Caco-2 (cell line): ENCODE results near the gene SLC38A2. TPM values are rescaled to one million over a fixed set of nuclear protein-coding genes. Genes with fewer than 3 reads are reported as not detected.

Source experiments
- BruUV-seq: library from RNA; stranded (reverse); fragments of 400-500 nt; replicated peaks from 2 replicates; lab custom pipeline; 2021; lab: Mats Ljungman, UMichigan
- CTCF ChIA-PET: fragments of 300-600 bp; sonication (Branson Sonifier 250); formaldehyde crosslinking; loops from one replicate; lab custom pipeline; 2022; ENCODE audit warnings: antibody characterized with exemption; lab: Charles Lee
- POLR2A ChIA-PET: fragments of 300-600 bp; sonication (Branson Sonifier 250); formaldehyde crosslinking; loops from one replicate; lab custom pipeline; 2022; ENCODE audit warnings: antibody characterized with exemption; lab: Charles Lee
- DNase-seq, 2 experiments: peaks; one replicate each; pipeline versions ENCODE4 v3.0.0 to v3.0.0-alpha.2; 2020 to 2022
- H3K27me3 ChIP-seq: replicated peaks from 2 replicates; pipeline ENCODE4 v1.6.0; 2011; ENCODE audit warnings: low read length; ENCODE audit not compliant: control insufficient read depth, insufficient read depth
- H3K36me3 ChIP-seq: 2 replicates; pipeline ENCODE4 v1.5.1; 2011; ENCODE audit warnings: low read length; ENCODE audit not compliant: control insufficient read depth, insufficient read depth
- H3K4me1 ChIP-seq: fragments of 250-450 bp; sonication (Bioruptor Pico); 2 replicates; pipeline ENCODE4 v1.5.1; 2020; ENCODE audit warnings: mild to moderate bottlenecking
- H3K4me3 ChIP-seq: 2 replicates; pipeline ENCODE4 v1.5.1; 2011; ENCODE audit warnings: low read depth, mild to moderate bottlenecking, control low read depth, low read length
- H3K9me3 ChIP-seq: fragments of 250-450 bp; sonication (Bioruptor Pico); 2 replicates; pipeline ENCODE4 v1.5.1; 2020; ENCODE audit warnings: mild to moderate bottlenecking, moderate library complexity
- H3K27ac Mint-ChIP-seq: one replicate; pipeline ENCODE4 v1.8.0; 2022; ENCODE audit warnings: mixed read lengths; ENCODE audit not compliant: unreplicated experiment
- H3K27me3 Mint-ChIP-seq: one replicate; pipeline ENCODE4 v1.8.0; 2022; ENCODE audit warnings: mixed read lengths; ENCODE audit not compliant: insufficient read depth, unreplicated experiment
- H3K36me3 Mint-ChIP-seq: one replicate; pipeline ENCODE4 v1.8.0; 2022; ENCODE audit warnings: mild to moderate bottlenecking, mixed read lengths; ENCODE audit not compliant: insufficient read depth, unreplicated experiment
- H3K4me1 Mint-ChIP-seq: one replicate; pipeline ENCODE4 v1.8.0; 2022; ENCODE audit warnings: low read depth, mixed read lengths; ENCODE audit not compliant: unreplicated experiment
- H3K4me3 Mint-ChIP-seq: one replicate; pipeline ENCODE4 v1.8.0; 2022; ENCODE audit warnings: mild to moderate bottlenecking, moderate library complexity, mixed read lengths; ENCODE audit not compliant: unreplicated experiment
- H3K9me3 Mint-ChIP-seq: one replicate; pipeline ENCODE4 v1.8.0; 2022; ENCODE audit warnings: mixed read lengths; ENCODE audit not compliant: unreplicated experiment
- CTCF ChIP-seq, 2 experiments: fragments of 200-600 bp in 1 of 2; IDR thresholded peaks; 1 replicate in 1 of 2; 2 replicates in 1 of 2; pipeline versions ENCODE4 v1.5.1 to v1.8.0; 2011 to 2022; ENCODE audit warnings: antibody characterized with exemption in 1 of 2, control low read depth in 1 of 2, inconsistent platforms in 1 of 2, low read depth in 1 of 2, low read length in 1 of 2, mild to moderate bottlenecking in 1 of 2, moderate library complexity in 1 of 2; ENCODE audit not compliant: insufficient read depth in 1 of 2, severe bottlenecking in 1 of 2, unreplicated experiment in 1 of 2
- intact Hi-C: fragments of 100-400 bp; cut with micrococcal nuclease; formaldehyde crosslinking; loops from one replicate; pipeline ENCODE4 v1.10.0; 2022; ENCODE audit not compliant: unreplicated experiment
- total RNA-seq: library from RNA; stranded (reverse); gene quantifications from 2 replicates; pipeline ENCODE4 v1.2.3, GENCODE V29; 2022

The SLC38A2 gene
- total RNA-seq, 1 experiment from 2014 or later, result 331 TPM

GRCh38 chr12:46365951-46366379 lies 6.6 kb downstream of the SLC38A2 start:
- H3K4me1 ChIP-seq, result peaks cover 42% of the 10 kb centered on the region
- peaks cover 100% of the 10 kb centered on the region for H3K36me3 Mint-ChIP-seq
- H3K9me3 Mint-ChIP-seq, result no peaks in the 10 kb centered on the region
- H3K27me3 ChIP-seq, result no peaks in the 10 kb centered on the region
- H3K36me3 ChIP-seq, result peaks cover 14% of the 10 kb centered on the region
- ChIA-PET CTCF (no interaction called here), POLR2A (interaction anchor here (1.1 kb wide), 1 partner anchor 9 kb away, joined by 3 read pairs; no protein-coding TSS in a partner anchor)
- no TSS peak for BruUV-seq
- no peak overlapping the region for H3K4me3 ChIP-seq
- H3K27me3 Mint-ChIP-seq, result no peaks in the 10 kb centered on the region
- H3K27ac Mint-ChIP-seq, result no peak overlapping the region
- DNase-seq, result no peak
- no peak overlapping the region for H3K4me3 Mint-ChIP-seq
- TF ChIP-seq CTCF (IDR thresholded peaks at IDR 0.05; ENCODE audit: insufficient read depth in 1 of 2, low read depth in 1 of 2, low read length in 1 of 2, severe bottlenecking in 1 of 2, unreplicated experiment in 1 of 2), result no peak
- peaks cover 15% of the 10 kb centered on the region for H3K4me1 Mint-ChIP-seq
- intact Hi-C loops, result no loop called here
- H3K9me3 ChIP-seq, result no peaks in the 10 kb centered on the region

GRCh38 chr12:46364777-46365580 lies 7.6 kb downstream of the SLC38A2 start:
- no peaks in the 10 kb centered on the region for H3K9me3 ChIP-seq
- peaks cover 100% of the 10 kb centered on the region for H3K36me3 Mint-ChIP-seq
- H3K4me3 Mint-ChIP-seq, result no peak overlapping the region
- H3K36me3 ChIP-seq, result peaks cover 16% of the 10 kb centered on the region
- intact Hi-C loops, result loop anchor here (5.0 kb wide), 1 partner anchor 657 kb away; no protein-coding TSS in a partner anchor
- BruUV-seq, result no TSS peak
- no peaks in the 10 kb centered on the region for H3K27me3 ChIP-seq
- H3K27ac Mint-ChIP-seq, result no peak overlapping the region
- CTCF ChIA-PET, result no interaction called here
- H3K27me3 Mint-ChIP-seq, result no peaks in the 10 kb centered on the region
- peaks cover 34% of the 10 kb centered on the region for H3K4me1 ChIP-seq
- POLR2A ChIA-PET, result interaction anchor here (1.1 kb wide), 1 partner anchor 8 kb away, joined by 3 read pairs; no protein-coding TSS in a partner anchor
- peaks cover 15% of the 10 kb centered on the region for H3K4me1 Mint-ChIP-seq
- H3K4me3 ChIP-seq, result no peak overlapping the region
- TF ChIP-seq CTCF (IDR thresholded peaks at IDR 0.05; ENCODE audit: insufficient read depth in 1 of 2, low read depth in 1 of 2, low read length in 1 of 2, severe bottlenecking in 1 of 2, unreplicated experiment in 1 of 2), result no peak
- H3K9me3 Mint-ChIP-seq, result no peaks in the 10 kb centered on the region
- DNase-seq, result no peak

- no peak overlapping the region for H3K27ac Mint-ChIP-seq
- H3K36me3 Mint-ChIP-seq, result peaks cover 100% of the 10 kb centered on the region
- TF ChIP-seq CTCF (IDR thresholded peaks at IDR 0.05; ENCODE audit: insufficient read depth in 1 of 2, low read depth in 1 of 2, low read length in 1 of 2, severe bottlenecking in 1 of 2, unreplicated experiment in 1 of 2), result no peak
- no peak for DNase-seq
- H3K4me1 ChIP-seq, result peaks cover 28% of the 10 kb centered on the region
- ChIA-PET CTCF (no interaction called here), POLR2A (interaction anchor here (0.6 kb wide), 1 partner anchor 128 kb away, joined by 3 read pairs; no protein-coding TSS in a partner anchor)
- H3K4me3 Mint-ChIP-seq, result no peak overlapping the region
- H3K4me1 Mint-ChIP-seq, result peaks cover 15% of the 10 kb centered on the region
- intact Hi-C loops, result loop anchor here (5.0 kb wide), 1 partner anchor 658 kb away; no protein-coding TSS in a partner anchor
- no peak overlapping the region for H3K4me3 ChIP-seq
- no TSS peak for BruUV-seq
- H3K27me3 Mint-ChIP-seq, result no peaks in the 10 kb centered on the region
- no peaks in the 10 kb centered on the region for H3K9me3 ChIP-seq
- no peaks in the 10 kb centered on the region for H3K27me3 ChIP-seq
- no peaks in the 10 kb centered on the region for H3K9me3 Mint-ChIP-seq
- H3K36me3 ChIP-seq, result peaks cover 19% of the 10 kb centered on the region
These were observed 8.3 kb downstream of the SLC38A2 start for GRCh38 chr12:46364300-46364696.
